HFFc6 (cell line): ENCODE measurements around the gene TMCC3. TPM values are rescaled to one million over a fixed set of nuclear protein-coding genes. Genes with fewer than 3 reads are reported as not detected.
"Not testable (repeated sequence)": the region's sequence is repeated elsewhere in the genome, so short reads cannot be mapped to it uniquely, and the experiment has no call there.

Source experiments
- DNase-seq: peaks from one replicate; pipeline ENCODE4 v3.0.0-alpha.2; 2018
- H3K27ac Mint-ChIP-seq: 2 replicates; pipeline ENCODE4 v1.8.0; 2020; ENCODE audit warnings: mild to moderate bottlenecking, mixed read lengths
- H3K27me3 Mint-ChIP-seq: 2 replicates; pipeline ENCODE4 v1.8.0; 2021; ENCODE audit warnings: mild to moderate bottlenecking, moderate library complexity, mixed read lengths; ENCODE audit not compliant: insufficient read depth
- H3K36me3 Mint-ChIP-seq: 2 replicates; pipeline ENCODE4 v1.8.0; 2021; ENCODE audit warnings: low read depth, mixed read lengths
- H3K4me1 Mint-ChIP-seq: 2 replicates; pipeline ENCODE4 v1.8.0; 2020; ENCODE audit warnings: low read depth, mixed read lengths
- H3K4me3 Mint-ChIP-seq: 2 replicates; pipeline ENCODE4 v1.8.0; 2020; ENCODE audit warnings: mild to moderate bottlenecking, moderate library complexity, mixed read lengths
- H3K9me3 Mint-ChIP-seq: 2 replicates; pipeline ENCODE4 v1.8.0; 2020; ENCODE audit warnings: mild to moderate bottlenecking, mixed read lengths
- CTCF ChIP-seq: fragments of 200-600 bp; sonication (generic); IDR thresholded peaks from 2 replicates; pipeline ENCODE4 v1.5.0; 2021; ENCODE audit warnings: antibody characterized with exemption, mild to moderate bottlenecking
- total RNA-seq, 6 experiments: library from RNA; stranded (reverse); fragmentation: NEBNext Ultra II Directional; extraction: Animal tissue kit (Norgen Biotek cat#: 25700); gene quantifications; 2 replicates in 1 of 6; 3 replicates in 5 of 6; pipeline ENCODE4 v1.2.3, GENCODE V29; 2021

Gene TMCC3
- total RNA-seq, 6 experiments from 2014 or later: not detected

- Mint-ChIP-seq H3K27me3 (peaks cover 10% of the 10 kb centered on the region), H3K36me3 (no peaks in the 10 kb centered on the region), H3K9me3 (no peaks in the 10 kb centered on the region), H3K4me1 (peaks cover 7% of the 10 kb centered on the region), H3K4me3 (no peak overlapping the region), H3K27ac (no peak overlapping the region)
- peak; percentile 56 for DNase-seq
- TF ChIP-seq CTCF: no peak
Measured at GRCh38 chr12:94553130-94553519, 97.2 kb downstream of the TMCC3 start.

- no peaks in the 10 kb centered on the region for H3K36me3 Mint-ChIP-seq
- H3K4me3 Mint-ChIP-seq: no peak overlapping the region
- DNase-seq: no peak
- no peak overlapping the region for H3K27ac Mint-ChIP-seq
- H3K9me3 Mint-ChIP-seq: no peaks in the 10 kb centered on the region
- H3K4me1 Mint-ChIP-seq: peaks cover 7% of the 10 kb centered on the region
- H3K27me3 Mint-ChIP-seq: peaks cover 11% of the 10 kb centered on the region
- TF ChIP-seq CTCF: no peak
Measured at GRCh38 chr12:94551810-94552209, 98.5 kb downstream of the TMCC3 start.

- TF ChIP-seq CTCF: no peak
- no peak for DNase-seq
- Mint-ChIP-seq H3K27me3 (peaks cover 11% of the 10 kb centered on the region), H3K9me3 (no peaks in the 10 kb centered on the region), H3K27ac (no peak overlapping the region), H3K4me3 (no peak overlapping the region), H3K4me1 (peaks cover 7% of the 10 kb centered on the region), H3K36me3 (no peaks in the 10 kb centered on the region)
Measured at GRCh38 chr12:94550964-94551363, 99.4 kb downstream of the TMCC3 start.

DNA sequence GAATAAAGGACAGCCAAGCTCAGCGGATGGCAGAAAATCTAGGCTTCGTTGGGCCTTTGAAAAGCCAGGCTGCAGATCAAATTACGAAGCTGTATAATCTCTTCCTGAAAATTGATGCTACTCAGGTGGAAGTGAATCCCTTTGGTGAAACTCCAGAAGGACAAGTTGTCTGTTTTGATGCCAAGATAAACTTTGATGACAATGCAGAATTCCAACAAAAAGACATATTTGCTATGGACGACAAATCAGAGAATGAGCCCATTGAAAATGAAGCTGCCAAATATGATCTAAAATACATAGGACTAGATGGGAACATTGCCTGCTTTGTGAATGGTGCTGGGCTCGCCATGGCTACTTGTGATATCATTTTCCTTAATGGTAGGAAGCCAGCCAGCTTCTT is 101.5 kb downstream of the TMCC3 start:
- H3K9me3 Mint-ChIP-seq, H3K36me3 Mint-ChIP-seq, H3K27ac Mint-ChIP-seq, H3K4me1 Mint-ChIP-seq, H3K4me3 Mint-ChIP-seq, DNase-seq: not testable (repeated sequence)
- H3K27me3 Mint-ChIP-seq: peaks cover 11% of the 10 kb centered on the region

GRCh38 chr12:94545935-94546771 is 104.2 kb downstream of the TMCC3 start:
- Mint-ChIP-seq H3K36me3 (no peaks in the 10 kb centered on the region), H3K27me3 (peaks cover 10% of the 10 kb centered on the region), H3K27ac (no peak overlapping the region), H3K4me1 (no peaks in the 10 kb centered on the region), H3K9me3 (no peaks in the 10 kb centered on the region), H3K4me3 (no peak overlapping the region)
- TF ChIP-seq CTCF: peak; percentile 76
- peak; percentile 51 for DNase-seq

GRCh38 chr12:94544355-94544754 is 106.0 kb downstream of the TMCC3 start:
- TF ChIP-seq CTCF: no peak
- H3K27me3 Mint-ChIP-seq: peaks cover 6% of the 10 kb centered on the region
- no peak overlapping the region for H3K4me3 Mint-ChIP-seq
- no peak overlapping the region for H3K27ac Mint-ChIP-seq
- no peaks in the 10 kb centered on the region for H3K9me3 Mint-ChIP-seq
- no peaks in the 10 kb centered on the region for H3K4me1 Mint-ChIP-seq
- DNase-seq: no peak
- H3K36me3 Mint-ChIP-seq: no peaks in the 10 kb centered on the region
